Body of pancreas (tissue), 4 donors: Measurements from ENCODE around the gene SSTR3.

Experiments used
- CTCF ChIP-seq, 7 experiments: fragments of 450-650 bp in 4 of 7; fragments of 200-600 bp in 3 of 7; sonication (generic) in 3 of 7; IDR thresholded peaks; one replicate each; pipeline ENCODE4 v1.5.1; 2016 to 2019; ENCODE audit warnings: antibody characterized with exemption in 7 of 7
- POLR2A ChIP-seq, 3 donors: fragments of 450-650 bp; IDR thresholded peaks; one replicate each; pipeline ENCODE4 v1.6.1; 2016; ENCODE audit warnings: antibody characterized with exemption in 3 of 3, mild to moderate bottlenecking in 2 of 3

- peak; percentile 72 to 91 (median 78) for TF ChIP-seq CTCF (IDR thresholded peaks at IDR 0.05)
- no peak for TF ChIP-seq POLR2A (IDR thresholded peaks at IDR 0.05)
These were observed 48.6 kb upstream of the SSTR3 start for GRCh38 chr22:37260901-37261336.
